ENCODE data around the gene DCLK1. TPM values are rescaled to one million over a fixed set of nuclear protein-coding genes. Genes with fewer than 3 reads are reported as not detected.
A peak's percentile ranks its signal among the peaks of the same experiment; 100 is the strongest.

Gene DCLK1
- total RNA-seq, 1 experiment from 2014 or later = 3.1 TPM

DNA sequence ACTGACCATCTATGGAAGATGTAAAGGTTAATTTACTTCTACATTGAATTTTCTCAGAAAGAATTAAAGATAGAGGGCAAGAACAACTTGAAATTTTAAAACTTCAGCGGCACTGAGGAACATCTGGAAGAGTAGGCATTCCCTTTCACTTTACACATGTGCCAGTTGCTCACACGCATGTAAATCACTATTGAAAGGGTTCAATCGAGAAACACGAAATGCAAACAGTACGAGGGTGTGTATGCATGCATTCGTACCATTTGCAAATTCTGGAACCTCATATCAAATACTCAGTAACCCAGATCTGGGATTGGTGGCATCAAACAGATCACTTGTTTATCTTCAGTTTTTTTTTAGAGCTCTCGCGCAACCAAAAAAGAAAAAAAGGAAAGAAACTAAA lies 339.2 kb downstream of the DCLK1 start:
- no peak for DNase-seq (ENCODE audit: low read depth)

GRCh38 chr13:35791184-35791851 lies 339.9 kb downstream of the DCLK1 start:
- DNase-seq (ENCODE audit: low read depth) = peak; percentile 35

GRCh38 chr13:35789335-35790165 lies 341.6 kb downstream of the DCLK1 start:
- DNase-seq (ENCODE audit: low read depth) = peak; percentile 23

DNA sequence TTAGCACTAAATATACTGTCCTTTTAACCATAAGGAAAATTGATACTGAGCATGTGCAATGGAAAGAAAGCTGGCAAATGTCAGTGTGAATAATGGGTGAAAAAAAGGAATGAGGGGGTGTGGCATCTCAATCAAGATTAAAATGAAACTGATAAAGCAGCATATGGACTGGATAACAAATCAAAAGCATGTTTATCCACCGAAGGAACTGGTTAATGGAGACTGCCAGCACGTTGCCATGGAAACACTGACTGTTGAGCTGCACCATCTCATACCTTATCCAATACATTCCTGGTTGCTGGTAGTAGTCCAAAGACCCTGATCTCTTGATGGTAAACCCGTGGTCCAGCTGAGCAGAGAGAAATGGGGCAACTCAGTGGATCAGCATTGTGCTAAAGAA lies 343.2 kb downstream of the DCLK1 start:
- DNase-seq (ENCODE audit: low read depth) = no peak

GRCh38 chr13:35785576-35786303 lies 345.4 kb downstream of the DCLK1 start:
- DNase-seq (ENCODE audit: low read depth) = peak; percentile 18

- peak; percentile 37 for DNase-seq (ENCODE audit: low read depth)
Measured at GRCh38 chr13:35784286-35784951, 346.8 kb downstream of the DCLK1 start.

- DNase-seq (ENCODE audit: low read depth) = no peak
Measured at GRCh38 chr13:35782793-35783192, 348.4 kb downstream of the DCLK1 start.

DNA sequence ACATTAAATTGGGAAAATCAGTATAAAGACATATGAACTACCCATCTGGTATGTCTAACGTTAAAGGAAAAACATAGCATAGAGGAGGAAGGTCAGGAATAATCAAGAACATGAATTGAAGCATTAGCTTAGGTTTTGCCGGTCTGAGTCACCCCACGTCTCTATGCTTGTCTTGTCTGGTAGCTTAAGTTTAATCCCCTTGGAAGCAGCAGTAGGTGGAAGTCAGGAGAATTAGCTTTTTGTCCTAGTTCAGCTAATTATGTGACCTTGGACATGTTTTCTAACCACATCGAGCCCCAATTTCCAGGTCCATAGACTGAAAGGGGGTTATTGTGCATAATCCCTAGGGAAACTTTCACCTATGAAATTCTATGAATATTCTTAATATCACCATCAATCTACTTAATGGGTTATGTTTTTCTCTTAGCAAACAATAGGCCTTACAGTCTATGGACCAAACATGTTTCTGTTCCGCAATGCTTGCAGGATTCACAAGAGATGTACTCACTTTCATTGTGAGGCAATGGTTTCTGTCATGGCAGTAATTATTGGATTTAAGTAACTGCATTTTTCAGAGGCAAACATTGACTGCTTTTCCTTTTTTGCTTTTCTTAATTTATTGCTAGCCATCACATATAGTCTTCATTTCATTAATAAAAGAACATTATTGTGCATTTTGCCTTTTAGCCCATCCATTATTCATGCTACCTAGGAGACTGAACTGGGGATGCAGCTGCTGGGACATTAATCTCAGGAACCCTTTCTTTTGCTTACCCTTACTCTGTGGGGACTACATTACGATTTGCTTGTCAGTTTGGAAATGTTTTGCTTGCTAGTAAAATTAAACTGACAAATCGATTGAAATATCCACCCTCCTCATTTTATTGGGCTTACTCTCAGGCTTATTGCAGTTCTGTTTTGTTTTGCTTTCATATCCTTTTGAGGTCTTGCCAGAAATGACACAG lies 349.9 kb downstream of the DCLK1 start:
- DNase-seq (ENCODE audit: low read depth) = peak; percentile 20

GRCh38 chr13:35780613-35781012 lies 350.6 kb downstream of the DCLK1 start:
- no peak for DNase-seq (ENCODE audit: low read depth)

GRCh38 chr13:35771898-35772297 lies 359.3 kb downstream of the DCLK1 start:
- peak; percentile 84 for DNase-seq (ENCODE audit: low read depth)

DNA sequence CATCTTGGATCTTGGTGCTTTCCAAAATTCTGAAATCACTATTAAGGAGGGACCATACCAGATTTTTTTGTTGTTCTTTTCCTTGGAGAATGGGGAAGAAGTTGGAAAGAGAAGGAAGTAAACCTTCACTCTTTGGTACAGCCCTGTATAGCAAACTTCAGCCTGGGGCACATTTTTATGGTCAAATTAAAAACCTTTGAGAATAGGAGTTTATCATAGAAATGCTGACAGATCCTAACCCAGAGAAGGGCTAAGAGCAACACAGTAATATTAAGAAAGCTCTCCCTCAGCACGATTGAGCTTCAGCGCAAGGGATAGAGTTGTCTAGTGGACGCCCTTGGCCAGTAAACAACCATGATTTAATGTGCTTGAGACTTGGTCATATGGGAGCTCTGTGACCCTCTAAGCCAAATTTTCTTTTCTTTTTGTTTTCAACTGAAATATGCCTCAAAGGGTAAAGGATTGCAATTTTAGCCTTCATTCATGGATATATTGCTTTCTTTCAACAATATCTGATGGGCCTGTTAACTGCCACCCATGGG lies 360.4 kb downstream of the DCLK1 start:
- DNase-seq (ENCODE audit: low read depth) = no peak

- peak; percentile 37 for DNase-seq (ENCODE audit: low read depth)
Measured at GRCh38 chr13:35769812-35770211, 361.4 kb downstream of the DCLK1 start.

DNA sequence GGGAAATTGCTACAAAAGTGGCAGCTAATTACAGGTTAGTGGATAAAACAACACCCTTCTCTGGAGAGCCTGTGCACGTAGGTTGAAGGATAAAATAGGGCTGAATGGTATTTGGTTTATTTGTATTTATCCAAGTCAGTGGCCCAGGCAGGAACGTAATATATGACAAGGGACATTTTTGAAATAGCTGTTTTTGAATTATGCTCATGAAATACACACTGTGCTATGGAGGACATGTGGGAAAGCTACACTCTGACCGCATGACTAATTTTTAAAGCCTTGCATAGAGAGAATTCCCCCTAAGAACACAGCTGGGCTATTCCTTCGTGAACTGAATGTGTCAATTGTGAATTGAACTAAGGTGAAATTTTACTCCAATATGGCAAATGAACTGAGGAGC lies 362.6 kb downstream of the DCLK1 start:
- peak; percentile 86 for DNase-seq (ENCODE audit: low read depth)

DNA sequence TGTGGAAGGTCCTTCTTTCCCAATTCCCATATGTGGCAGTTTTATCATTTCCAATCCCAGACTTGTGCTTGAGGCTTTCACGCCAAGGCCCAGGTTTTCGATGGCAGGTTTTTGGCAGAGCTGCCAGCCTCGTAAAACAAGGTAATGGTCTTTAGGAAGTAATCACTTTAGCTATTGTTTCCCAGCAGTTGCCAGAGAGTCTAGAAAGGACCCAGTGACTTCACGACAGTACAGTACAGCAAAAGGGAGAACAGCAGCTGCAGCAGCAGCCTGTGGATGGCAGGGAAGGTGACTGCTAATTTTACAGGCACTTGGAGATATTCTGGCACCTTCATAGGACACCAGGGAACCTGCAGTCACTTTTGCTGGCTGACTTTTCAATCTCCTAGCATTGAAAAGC lies 363.1 kb downstream of the DCLK1 start:
- peak; percentile 26 for DNase-seq (ENCODE audit: low read depth)

- DNase-seq (ENCODE audit: low read depth) = no peak
Measured at GRCh38 chr13:35767256-35767976, 363.8 kb downstream of the DCLK1 start.

- DNase-seq (ENCODE audit: low read depth) = no peak
Measured at GRCh38 chr13:35766663-35767062, 364.5 kb downstream of the DCLK1 start.

GRCh38 chr13:35765941-35766340 lies 365.2 kb downstream of the DCLK1 start:
- DNase-seq (ENCODE audit: low read depth) = no peak

DNA sequence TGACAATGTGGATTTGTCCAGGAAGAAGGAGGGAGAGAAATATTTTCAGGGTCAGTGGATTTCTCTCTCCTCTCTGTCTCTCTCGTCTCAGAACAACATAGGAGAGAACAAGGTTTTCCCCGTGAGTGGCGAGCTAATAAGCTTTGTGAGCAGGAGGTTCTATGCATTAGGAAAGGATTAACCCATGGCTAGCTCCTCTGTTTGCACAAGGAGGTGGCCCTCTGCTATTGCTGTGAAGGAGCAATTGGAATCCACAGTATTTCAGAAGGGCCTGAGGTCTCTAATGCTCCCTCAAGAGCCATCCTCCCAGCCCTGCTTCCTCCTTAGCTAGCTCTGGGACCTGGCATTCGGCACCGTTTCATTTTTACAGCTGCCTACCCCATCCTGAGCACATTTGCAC lies 365.8 kb downstream of the DCLK1 start:
- no peak for DNase-seq (ENCODE audit: low read depth)

GRCh38 chr13:35764326-35765015 lies 366.7 kb downstream of the DCLK1 start:
- DNase-seq (ENCODE audit: low read depth) = peak; percentile 55
